ENCODE data around the gene FERD3L. TPM values are rescaled to one million over a fixed set of nuclear protein-coding genes. Genes with fewer than 3 reads are reported as not detected.

Gene FERD3L
- total and polyA plus RNA-seq, 2 of the 8 experiments (the other 6 are each of a cell fraction or from before 2014, with no cell fraction given), result not detected

DNA sequence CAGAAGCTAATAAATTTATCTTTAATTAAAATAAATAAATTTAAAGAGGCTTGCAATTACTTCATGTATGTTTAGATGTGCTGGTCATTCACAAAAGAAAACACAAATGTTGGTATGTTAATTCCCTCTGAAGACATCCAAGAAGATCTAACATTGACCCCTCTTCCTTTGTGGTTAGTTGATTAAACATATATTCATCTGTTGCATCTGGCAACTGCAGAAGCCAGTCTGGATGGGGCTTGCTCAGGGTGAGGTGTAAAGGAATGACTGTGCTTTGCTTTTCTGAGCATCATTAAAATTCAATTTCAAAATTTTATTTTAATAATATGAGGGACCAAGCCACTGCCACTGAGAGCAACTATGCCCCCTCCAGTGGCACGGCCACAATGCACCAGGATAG, 36.4 kb upstream of the FERD3L start:
- H3K79me2 ChIP-seq (ENCODE audit: control insufficient read depth in 1 of 2, insufficient read depth in 2 of 2, low read length in 2 of 2), result no peaks in the 10 kb centered on the region
- H4K20me1 ChIP-seq (replicated peaks in 1 of 2; ENCODE audit: control insufficient read depth in 1 of 2, insufficient read depth in 2 of 2, low read length in 2 of 2), result no peaks in the 10 kb centered on the region
- H3K14ac ChIP-seq (ENCODE audit: insufficient read length), result no peak overlapping the region
- H3K4ac ChIP-seq (replicated peaks; ENCODE audit: insufficient read length, low read depth, low read length), result no peak overlapping the region
- no peak overlapping the region for H3K27ac ChIP-seq (ENCODE audit: low read depth, low read length)
- no peak for DNase-seq (ENCODE audit: low read depth in 1 of 2, low spot score in 2 of 2)
- no peak overlapping the region for H3K56ac ChIP-seq (replicated peaks; ENCODE audit: insufficient read length, low read depth, low read length)
- H2AK5ac ChIP-seq (ENCODE audit: low read depth, low read length), result no peak overlapping the region
- H4K5ac ChIP-seq (ENCODE audit: insufficient read length, low read depth, low read length), result no peak overlapping the region
- H4K8ac ChIP-seq (ENCODE audit: extremely low read depth, insufficient read depth, low read length), result no peak overlapping the region
- no peak overlapping the region for H3K4me3 ChIP-seq (ENCODE audit: extremely low read depth in 1 of 4, insufficient read depth in 2 of 4, low read depth in 3 of 4, low read length in 4 of 4)
- H3K4me2 ChIP-seq (ENCODE audit: insufficient read depth in 1 of 2, low read depth in 2 of 2, low read length in 2 of 2), result no peak overlapping the region
- no peak overlapping the region for H2BK120ac ChIP-seq (replicated peaks; ENCODE audit: low read depth, low read length)
- H2BK20ac ChIP-seq (ENCODE audit: low read length), result no peak overlapping the region
- H2BK12ac ChIP-seq (ENCODE audit: low read depth, low read length), result no peak overlapping the region
- no peak overlapping the region for H3K23ac ChIP-seq (ENCODE audit: insufficient read length)
- H3K27me3 ChIP-seq (replicated peaks in 1 of 4; ENCODE audit: control insufficient read depth in 3 of 4, extremely low read depth in 1 of 4, insufficient read depth in 3 of 4, low read length in 3 of 4), result no peaks in the 10 kb centered on the region
- H2BK5ac ChIP-seq (ENCODE audit: low read depth, low read length), result no peak overlapping the region
- H3K9ac ChIP-seq (replicated peaks in 1 of 4; ENCODE audit: extremely low read depth in 1 of 4, low read depth in 3 of 4, low read length in 3 of 4), result no peak overlapping the region
- POLR2A ChIA-PET (ENCODE audit: partially characterized antibody), result no interaction called here
- CTCF ChIA-PET (ENCODE audit: partially characterized antibody), result interaction anchor here (1.0 kb wide), 1 partner anchor 59 kb away, joined by 3 read pairs; no protein-coding TSS in a partner anchor
- H3K9me3 ChIP-seq (ENCODE audit: insufficient read depth in 2 of 2, low read depth in 1 of 2, low read length in 1 of 2), result no peaks in the 10 kb centered on the region
- no peak overlapping the region for H2AFZ ChIP-seq (ENCODE audit: low read length)
- no peak overlapping the region for H4K91ac ChIP-seq (replicated peaks; ENCODE audit: insufficient read length, low read length)
- no peaks in the 10 kb centered on the region for H3K23me2 ChIP-seq (ENCODE audit: low read depth, low read length)
- 71% methylated on average over 1 of the region's 1 CpG; no CpG with 5 or more reads in 1 of the 2 experiments for WGBS, 2 experiments (ENCODE audit: extremely low coverage in 1 of 2, insufficient coverage in 1 of 2, insufficient read length in 1 of 2, insufficient replicate concordance in 2 of 2, low coverage in 1 of 2, low lambda C conversion rate in 2 of 2, missing lambda C conversion rate in 1 of 2)
- H2BK15ac ChIP-seq (ENCODE audit: low read length), result no peak overlapping the region
- H3K79me1 ChIP-seq (ENCODE audit: low read depth, low read length), result no peaks in the 10 kb centered on the region
- H3K4me1 ChIP-seq (replicated peaks in 1 of 4; ENCODE audit: control insufficient read depth in 3 of 4, insufficient read depth in 4 of 4, low read length in 3 of 4), result no peaks in the 10 kb centered on the region
- no peak for FAIRE-seq
- no peak overlapping the region for H3K18ac ChIP-seq (ENCODE audit: extremely low read depth, low read length)
- no peaks in the 10 kb centered on the region for H3K36me3 ChIP-seq (ENCODE audit: control insufficient read depth in 2 of 4, insufficient read depth in 4 of 4, low read length in 3 of 4)
- no peak for TF ChIP-seq SP4 (IDR thresholded peaks at IDR 0.05; ENCODE audit: low read length)

All from H1 (cell line).